H9 (cell line): ENCODE results near the gene SYVN1. TPM values are rescaled to one million over a fixed set of nuclear protein-coding genes. Genes with fewer than 3 reads are reported as not detected.

Experiments
- DNase-seq: peaks from one replicate; pipeline ENCODE4 v3.0.0-alpha.2; 2017
- H2AFZ ChIP-seq: one replicate; pipeline ENCODE4 v1.6.1; 2013; ENCODE audit warnings: mild to moderate bottlenecking, low read length, control low read depth, moderate library complexity
- H2AK5ac ChIP-seq: 2 replicates; pipeline ENCODE4 v1.6.1; 2013; ENCODE audit warnings: low read length, control low read depth, mixed read lengths; ENCODE audit not compliant: insufficient read length
- H2BK120ac ChIP-seq: one replicate; pipeline ENCODE4 v1.6.1; 2013; ENCODE audit warnings: low read depth, mild to moderate bottlenecking, low read length, control low read depth, inconsistent platforms; ENCODE audit not compliant: poor library complexity, severe bottlenecking
- H2BK12ac ChIP-seq: 2 replicates; pipeline ENCODE4 v1.6.1; 2013; ENCODE audit warnings: low read length, control low read depth, mixed read lengths, low read depth; ENCODE audit not compliant: insufficient read length
- H2BK15ac ChIP-seq: 2 replicates; pipeline ENCODE4 v1.6.1; 2013; ENCODE audit warnings: low read depth, low read length, control low read depth
- H2BK20ac ChIP-seq: one replicate; pipeline ENCODE4 v1.6.1; 2013; ENCODE audit warnings: low read depth, mild to moderate bottlenecking, low read length, control low read depth, inconsistent platforms; ENCODE audit not compliant: poor library complexity, severe bottlenecking
- H2BK5ac ChIP-seq: 2 replicates; pipeline ENCODE4 v1.6.1; 2013; ENCODE audit warnings: low read length, control low read depth, mixed read lengths; ENCODE audit not compliant: insufficient read length
- H3K14ac ChIP-seq: 2 replicates; pipeline ENCODE4 v1.6.1; 2013; ENCODE audit warnings: low read length, control low read depth; ENCODE audit not compliant: insufficient read depth
- H3K18ac ChIP-seq: 2 replicates; pipeline ENCODE4 v1.6.1; 2013; ENCODE audit warnings: low read depth, mild to moderate bottlenecking, mixed read lengths, low read length, control low read depth; ENCODE audit not compliant: insufficient read length
- H3K23ac ChIP-seq: 2 replicates; pipeline ENCODE4 v1.6.1; 2013; ENCODE audit warnings: low read length, control low read depth, mixed read lengths, low read depth; ENCODE audit not compliant: insufficient read length
- H3K23me2 ChIP-seq: 2 replicates; pipeline ENCODE4 v1.6.1; 2013; ENCODE audit warnings: low read depth, mild to moderate bottlenecking, mixed read lengths, low read length, control low read depth; ENCODE audit not compliant: insufficient read length, poor library complexity, severe bottlenecking
- H3K27ac ChIP-seq: 2 replicates; pipeline ENCODE4 v1.5.1; 2013; ENCODE audit warnings: low read length, control low read depth, mixed read lengths, low read depth; ENCODE audit not compliant: insufficient read length
- H3K27me3 ChIP-seq: 2 replicates; pipeline ENCODE4 v1.6.1; 2013; ENCODE audit warnings: low read length, control low read depth, inconsistent platforms; ENCODE audit not compliant: insufficient read depth
- H3K4ac ChIP-seq: 2 replicates; pipeline ENCODE4 v1.6.1; 2013; ENCODE audit warnings: low read depth, mild to moderate bottlenecking, control low read depth, inconsistent platforms, low read length, moderate library complexity
- H3K4me1 ChIP-seq: 2 replicates; pipeline ENCODE4 v1.6.1; 2013; ENCODE audit warnings: low read length, control low read depth, inconsistent platforms; ENCODE audit not compliant: insufficient read depth
- H3K4me2 ChIP-seq: 2 replicates; pipeline ENCODE4 v1.6.1; 2013; ENCODE audit warnings: low read length, control low read depth, mixed read lengths; ENCODE audit not compliant: insufficient read length, insufficient read depth
- H3K56ac ChIP-seq: 2 replicates; pipeline ENCODE4 v1.6.1; 2013; ENCODE audit warnings: low read depth, mild to moderate bottlenecking, mixed read lengths, low read length, control low read depth; ENCODE audit not compliant: insufficient read length
- H3K79me1 ChIP-seq: 2 replicates; pipeline ENCODE4 v1.6.1; 2013; ENCODE audit warnings: low read depth, mild to moderate bottlenecking, moderate library complexity, low read length, control low read depth, inconsistent platforms; ENCODE audit not compliant: insufficient read depth, poor library complexity, severe bottlenecking
- H3K79me2 ChIP-seq: 2 replicates; pipeline ENCODE4 v1.6.1; 2013; ENCODE audit warnings: low read length, control low read depth, inconsistent platforms; ENCODE audit not compliant: insufficient read depth
- H3K9ac ChIP-seq: 2 replicates; pipeline ENCODE4 v1.6.1; 2013; ENCODE audit warnings: low read length, control low read depth, mixed read lengths; ENCODE audit not compliant: insufficient read length; ENCODE audit errors: extremely low read depth
- H3K9me3 ChIP-seq: one replicate; pipeline ENCODE4 v1.6.1; 2013; ENCODE audit warnings: low read depth, low read length, inconsistent platforms; ENCODE audit not compliant: control insufficient read depth
- H3T11ph ChIP-seq: one replicate; pipeline ENCODE4 v1.6.1; 2013; ENCODE audit warnings: mild to moderate bottlenecking, low read length, control low read depth, inconsistent platforms
- H4K20me1 ChIP-seq: one replicate; pipeline ENCODE4 v1.6.1; 2013; ENCODE audit not compliant: control insufficient read depth, insufficient read length, insufficient read depth
- H4K5ac ChIP-seq: 2 replicates; pipeline ENCODE4 v1.6.1; 2013; ENCODE audit warnings: low read depth, mild to moderate bottlenecking, mixed read lengths, low read length, control low read depth; ENCODE audit not compliant: insufficient read length
- H4K8ac ChIP-seq: replicated peaks from 2 replicates; pipeline ENCODE4 v1.6.1; 2013; ENCODE audit warnings: low read length, control low read depth, mixed read lengths, low read depth; ENCODE audit not compliant: insufficient read length
- H4K91ac ChIP-seq: 2 replicates; pipeline ENCODE4 v1.6.1; 2013; ENCODE audit warnings: low read depth, mild to moderate bottlenecking, moderate library complexity, mixed read lengths, low read length, control low read depth; ENCODE audit not compliant: insufficient read length
- H3K27ac Mint-ChIP-seq, 3 experiments: 2 replicates in 2 of 3; 3 replicates in 1 of 3; pipeline ENCODE4 v1.8.0; 2020 to 2021; ENCODE audit warnings: mixed read lengths in 3 of 3, mild to moderate bottlenecking in 1 of 3, moderate library complexity in 1 of 3
- H3K27me3 Mint-ChIP-seq: 2 replicates; pipeline ENCODE4 v1.8.0; 2021; ENCODE audit warnings: low read depth, mild to moderate bottlenecking, moderate library complexity, mixed read lengths
- H3K36me3 Mint-ChIP-seq, 3 experiments: 2 replicates in 2 of 3; 3 replicates in 1 of 3; pipeline ENCODE4 v1.8.0; 2020 to 2021; ENCODE audit warnings: low read depth in 3 of 3, mixed read lengths in 3 of 3; ENCODE audit not compliant: insufficient read depth in 1 of 3
- H3K4me1 Mint-ChIP-seq, 2 experiments: 2 replicates each; pipeline ENCODE4 v1.8.0; 2020; ENCODE audit warnings: mixed read lengths in 2 of 2
- H3K4me3 Mint-ChIP-seq, 2 experiments: 2 replicates in 1 of 2; 3 replicates in 1 of 2; pipeline ENCODE4 v1.8.0; 2020 to 2021; ENCODE audit warnings: mild to moderate bottlenecking in 2 of 2, mixed read lengths in 2 of 2, moderate library complexity in 1 of 2
- H3K9me3 Mint-ChIP-seq, 2 experiments: 2 replicates in 1 of 2; 3 replicates in 1 of 2; pipeline ENCODE4 v1.8.0; 2020; ENCODE audit warnings: mild to moderate bottlenecking in 2 of 2, mixed read lengths in 2 of 2, moderate library complexity in 1 of 2
- WGBS: extraction: QIAGEN DNeasy Blood & Tissue Kit; methylation state at CpG from one replicate; pipeline ENCODE4 v1.1.7; 2013; ENCODE audit warnings: missing lambda C conversion rate, low lambda C conversion rate, mixed read lengths; ENCODE audit not compliant: insufficient read length; ENCODE audit errors: extremely low coverage; 5-methylcytosine and 5-hydroxymethylcytosine counted together
- total RNA-seq: library from RNA; stranded (reverse); gene quantifications from 2 replicates; pipeline ENCODE4 v1.2.1, GENCODE V29; 2021
- TF ChIP-seq, protein P1 (sequence below): fragments of 200-600 bp; sonication (generic); conservative IDR thresholded peaks from 3 replicates; pipeline ENCODE4 v1.8.0; 2021; ENCODE audit warnings: antibody characterized with exemption, mild to moderate bottlenecking

SYVN1 gene
- total RNA-seq, 1 experiment from 2014 or later: 31.6 TPM

DNA sequence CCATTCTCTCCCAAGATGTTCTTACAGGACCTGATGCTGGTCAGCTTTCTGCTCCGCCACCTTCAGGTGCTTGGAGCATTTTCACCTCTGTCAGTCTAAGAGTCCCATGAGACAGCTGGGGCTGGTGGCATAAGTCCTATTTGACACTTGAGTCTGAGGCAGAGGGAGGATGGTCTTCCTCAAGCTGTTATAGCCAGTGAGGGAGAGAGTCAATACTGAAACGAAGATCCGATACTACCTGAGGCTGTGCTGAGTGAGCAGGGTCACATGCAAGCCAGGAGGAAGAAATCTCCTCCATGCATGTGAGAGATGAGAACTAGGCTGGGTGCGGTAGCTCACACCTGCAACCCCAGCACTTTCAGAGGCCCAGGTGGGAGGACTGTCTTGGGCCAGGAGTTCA is 44.7 kb downstream of the SYVN1 start:
- H2BK120ac ChIP-seq: no peak overlapping the region
- peaks cover 3% of the 10 kb centered on the region for H3K23me2 ChIP-seq
- H2BK20ac ChIP-seq: no peak overlapping the region
- no peaks in the 10 kb centered on the region for H3K9me3 ChIP-seq
- H2AFZ ChIP-seq: no peak overlapping the region
- no peak overlapping the region for H4K8ac ChIP-seq
- H3K9ac ChIP-seq: no peak overlapping the region
- TF ChIP-seq, protein P1, sequence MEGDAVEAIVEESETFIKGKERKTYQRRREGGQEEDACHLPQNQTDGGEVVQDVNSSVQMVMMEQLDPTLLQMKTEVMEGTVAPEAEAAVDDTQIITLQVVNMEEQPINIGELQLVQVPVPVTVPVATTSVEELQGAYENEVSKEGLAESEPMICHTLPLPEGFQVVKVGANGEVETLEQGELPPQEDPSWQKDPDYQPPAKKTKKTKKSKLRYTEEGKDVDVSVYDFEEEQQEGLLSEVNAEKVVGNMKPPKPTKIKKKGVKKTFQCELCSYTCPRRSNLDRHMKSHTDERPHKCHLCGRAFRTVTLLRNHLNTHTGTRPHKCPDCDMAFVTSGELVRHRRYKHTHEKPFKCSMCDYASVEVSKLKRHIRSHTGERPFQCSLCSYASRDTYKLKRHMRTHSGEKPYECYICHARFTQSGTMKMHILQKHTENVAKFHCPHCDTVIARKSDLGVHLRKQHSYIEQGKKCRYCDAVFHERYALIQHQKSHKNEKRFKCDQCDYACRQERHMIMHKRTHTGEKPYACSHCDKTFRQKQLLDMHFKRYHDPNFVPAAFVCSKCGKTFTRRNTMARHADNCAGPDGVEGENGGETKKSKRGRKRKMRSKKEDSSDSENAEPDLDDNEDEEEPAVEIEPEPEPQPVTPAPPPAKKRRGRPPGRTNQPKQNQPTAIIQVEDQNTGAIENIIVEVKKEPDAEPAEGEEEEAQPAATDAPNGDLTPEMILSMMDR: no peak
- no peak overlapping the region for H3T11ph ChIP-seq
- no peak overlapping the region for H4K91ac ChIP-seq
- no peaks in the 10 kb centered on the region for H3K27me3 ChIP-seq
- H3K4ac ChIP-seq: no peak overlapping the region
- H3K56ac ChIP-seq: no peak overlapping the region
- no peaks in the 10 kb centered on the region for H3K9me3 Mint-ChIP-seq
- H3K4me2 ChIP-seq: no peak overlapping the region
- H2BK5ac ChIP-seq: no peak overlapping the region
- H3K4me1 ChIP-seq: no peaks in the 10 kb centered on the region
- H2AK5ac ChIP-seq: no peak overlapping the region
- H3K4me3 Mint-ChIP-seq: no peak overlapping the region
- no peak overlapping the region for H3K27ac Mint-ChIP-seq
- H4K20me1 ChIP-seq: peaks cover 3% of the 10 kb centered on the region
- no peak for DNase-seq
- no peak overlapping the region for H3K18ac ChIP-seq
- no peak overlapping the region for H3K23ac ChIP-seq
- H3K14ac ChIP-seq: no peak overlapping the region
- H2BK12ac ChIP-seq: no peak overlapping the region
- no peak overlapping the region for H4K5ac ChIP-seq
- H3K79me2 ChIP-seq: no peaks in the 10 kb centered on the region
- no CpG with 5 or more reads among the region's 4 CpGs for WGBS
- no peaks in the 10 kb centered on the region for H3K79me1 ChIP-seq
- H3K27me3 Mint-ChIP-seq: no peaks in the 10 kb centered on the region
- H3K4me1 Mint-ChIP-seq: peaks cover 5 to 7% of the 10 kb centered on the region in 2 experiments; a peak in 3 of 4 replicates
- peaks cover 4 to 39% (median 37%) of the 10 kb centered on the region in 3 experiments for H3K36me3 Mint-ChIP-seq
- no peak overlapping the region for H2BK15ac ChIP-seq
- no peak overlapping the region for H3K27ac ChIP-seq
